ENCODE measurements around the gene USP6NL.

DNA sequence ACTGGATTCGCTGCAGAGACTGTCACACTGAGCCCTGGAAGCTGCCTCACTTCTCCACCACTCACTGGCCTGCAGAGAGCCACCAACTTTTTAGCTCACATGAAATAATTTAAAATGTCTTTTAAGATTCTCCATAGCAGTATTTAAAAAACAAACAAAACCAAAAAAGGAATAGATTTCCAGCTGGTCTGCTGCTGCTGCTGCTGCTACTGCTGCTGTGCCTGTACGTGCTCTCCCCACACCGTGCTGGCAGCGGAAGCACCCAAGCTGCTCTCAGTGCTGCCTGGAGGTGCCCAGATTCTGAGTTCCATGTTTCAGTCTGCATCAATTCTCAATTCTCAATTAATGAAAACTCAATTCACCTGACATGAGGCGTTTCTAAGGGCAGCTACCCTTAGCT, 146.0 kb downstream of the USP6NL start:
- TF ChIP-seq, protein P1, sequence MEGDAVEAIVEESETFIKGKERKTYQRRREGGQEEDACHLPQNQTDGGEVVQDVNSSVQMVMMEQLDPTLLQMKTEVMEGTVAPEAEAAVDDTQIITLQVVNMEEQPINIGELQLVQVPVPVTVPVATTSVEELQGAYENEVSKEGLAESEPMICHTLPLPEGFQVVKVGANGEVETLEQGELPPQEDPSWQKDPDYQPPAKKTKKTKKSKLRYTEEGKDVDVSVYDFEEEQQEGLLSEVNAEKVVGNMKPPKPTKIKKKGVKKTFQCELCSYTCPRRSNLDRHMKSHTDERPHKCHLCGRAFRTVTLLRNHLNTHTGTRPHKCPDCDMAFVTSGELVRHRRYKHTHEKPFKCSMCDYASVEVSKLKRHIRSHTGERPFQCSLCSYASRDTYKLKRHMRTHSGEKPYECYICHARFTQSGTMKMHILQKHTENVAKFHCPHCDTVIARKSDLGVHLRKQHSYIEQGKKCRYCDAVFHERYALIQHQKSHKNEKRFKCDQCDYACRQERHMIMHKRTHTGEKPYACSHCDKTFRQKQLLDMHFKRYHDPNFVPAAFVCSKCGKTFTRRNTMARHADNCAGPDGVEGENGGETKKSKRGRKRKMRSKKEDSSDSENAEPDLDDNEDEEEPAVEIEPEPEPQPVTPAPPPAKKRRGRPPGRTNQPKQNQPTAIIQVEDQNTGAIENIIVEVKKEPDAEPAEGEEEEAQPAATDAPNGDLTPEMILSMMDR (optimal IDR thresholded peaks at IDR 0.05 in 1 of 3, IDR thresholded peaks at IDR 0.05 in 1 of 3, conservative IDR thresholded peaks at IDR 0.05 in 1 of 3; ENCODE audit: extremely low read depth in 1 of 3, insufficient read depth in 2 of 3, low read length in 3 of 3): no peak
- no peak for TF ChIP-seq EZH2 (IDR thresholded peaks at IDR 0.05; ENCODE audit: low read length)
